NOMO-1 treated with DMSO at 0.1 percent for 48 hours (cell line): ENCODE results near the gene CRACR2B.

Source experiments
- DNase-seq: peaks from one replicate; lab custom pipeline; 2025; ENCODE audit not compliant: unreplicated experiment; lab: John Stamatoyannopoulos, UW

CRACR2B gene

GRCh38 chr11:865462-866430 lies 38.0 kb downstream of the CRACR2B start:
- no peak for DNase-seq

GRCh38 chr11:866481-866880 lies 38.8 kb downstream of the CRACR2B start:
- no peak for DNase-seq

DNA sequence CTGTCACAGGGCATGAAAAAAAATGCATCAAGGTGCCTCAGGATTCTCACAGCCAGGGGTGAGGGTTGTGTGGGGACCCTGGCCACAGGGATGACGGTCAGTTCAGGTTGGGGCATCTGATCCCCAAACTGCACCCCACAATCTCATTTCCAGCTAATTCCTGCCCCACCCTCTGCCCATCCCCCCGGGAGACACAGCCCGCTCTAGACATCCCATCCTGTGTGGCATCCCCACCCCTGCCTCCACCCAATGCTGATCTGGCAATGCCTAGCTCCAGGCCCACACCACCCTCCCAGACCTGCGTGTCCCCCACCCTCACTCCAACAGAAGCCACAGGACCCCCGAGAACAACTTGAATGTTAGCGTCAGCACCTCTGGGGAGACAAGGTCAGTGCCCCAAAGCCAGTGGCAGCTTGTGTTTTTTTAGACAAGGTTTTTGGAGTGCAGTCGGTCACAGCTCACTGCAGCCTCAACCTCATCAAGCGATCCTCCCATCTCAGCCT lies 40.2 kb downstream of the CRACR2B start:
- no peak for DNase-seq

GRCh38 chr11:868394-868793 lies 40.7 kb downstream of the CRACR2B start:
- no peak for DNase-seq

- DNase-seq = no peak
Observed at GRCh38 chr11:868802-869201, 41.1 kb downstream of the CRACR2B start.

DNA sequence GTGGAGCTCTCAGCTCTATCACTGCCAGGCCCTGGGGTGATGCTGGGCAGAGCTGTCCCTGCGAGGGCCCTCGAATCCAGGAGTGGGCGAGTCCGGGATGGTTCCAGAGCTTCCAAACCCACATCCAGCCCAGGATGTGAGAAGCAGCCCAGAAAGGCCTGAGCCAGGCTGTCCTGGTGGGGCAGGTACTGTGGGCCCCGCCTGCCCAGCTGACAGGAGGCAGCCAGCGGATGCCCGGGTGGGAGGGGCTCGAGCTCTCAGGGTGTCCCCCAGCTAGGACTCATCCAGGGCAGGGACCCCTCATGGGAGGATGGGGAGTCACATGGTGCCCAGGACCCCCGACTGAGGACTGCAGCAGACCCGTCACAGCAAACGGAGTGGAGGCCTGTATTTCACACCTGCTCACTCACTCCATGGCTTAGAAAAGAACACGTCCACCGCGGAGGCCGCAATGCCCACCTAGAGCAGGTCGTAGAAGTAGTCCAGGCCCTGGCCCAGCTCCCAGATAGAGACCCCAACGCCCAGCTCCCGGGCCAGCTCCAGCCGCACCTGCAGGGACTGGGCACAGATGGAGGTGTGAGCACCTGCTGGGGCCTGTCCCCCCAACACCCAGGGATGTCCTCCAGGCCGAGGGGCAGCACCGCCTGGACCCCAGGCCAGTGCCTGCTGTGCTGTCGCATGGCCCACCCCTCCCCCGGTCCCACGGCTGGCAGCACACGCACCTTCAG lies 41.8 kb downstream of the CRACR2B start:
- DNase-seq = no peak

GRCh38 chr11:870127-870413 lies 42.4 kb downstream of the CRACR2B start:
- no peak for DNase-seq

GRCh38 chr11:870418-870817 lies 42.7 kb downstream of the CRACR2B start:
- DNase-seq = no peak

GRCh38 chr11:871472-871871 lies 43.8 kb downstream of the CRACR2B start:
- no peak for DNase-seq

DNA sequence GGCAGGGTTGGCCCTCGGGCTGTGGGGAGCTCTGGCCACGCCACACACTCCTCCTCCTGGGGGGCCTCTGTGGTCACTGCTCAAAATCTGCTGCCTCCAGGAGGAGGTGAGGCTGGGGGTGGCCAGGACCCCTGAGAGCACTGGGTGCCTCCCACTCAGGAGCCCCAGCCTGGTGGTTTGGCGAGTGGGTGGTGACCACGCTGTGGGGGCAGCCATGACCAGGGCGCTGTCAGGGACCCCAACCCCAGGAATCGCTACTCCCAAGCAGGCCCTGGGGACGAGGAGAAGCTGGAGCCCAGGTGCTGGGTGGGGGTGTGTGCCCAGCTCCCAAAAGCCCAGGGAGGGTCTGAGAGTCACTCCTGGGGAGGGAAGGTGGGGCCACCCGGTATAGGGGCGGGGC lies 45.1 kb downstream of the CRACR2B start:
- no peak for DNase-seq

DNA sequence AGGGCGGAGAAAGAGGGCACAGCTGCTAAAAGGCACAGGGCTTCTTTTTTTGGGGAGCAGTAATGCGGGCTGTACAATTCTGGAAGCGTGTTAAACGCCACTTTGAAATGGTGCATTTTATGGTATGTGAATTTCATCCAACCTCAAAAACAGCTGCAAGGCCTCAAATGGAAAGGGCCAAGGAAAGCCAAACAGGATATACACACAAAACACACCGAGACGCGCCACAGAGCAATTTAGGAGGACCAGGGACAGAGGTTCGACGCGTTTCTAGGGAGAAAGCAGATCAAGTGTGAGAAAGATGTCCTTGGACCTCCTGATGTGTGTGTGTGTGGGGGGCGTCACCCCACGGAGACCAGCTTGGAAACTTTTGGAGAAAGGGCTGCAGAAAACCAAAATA lies 46.0 kb downstream of the CRACR2B start:
- DNase-seq = no peak

DNA sequence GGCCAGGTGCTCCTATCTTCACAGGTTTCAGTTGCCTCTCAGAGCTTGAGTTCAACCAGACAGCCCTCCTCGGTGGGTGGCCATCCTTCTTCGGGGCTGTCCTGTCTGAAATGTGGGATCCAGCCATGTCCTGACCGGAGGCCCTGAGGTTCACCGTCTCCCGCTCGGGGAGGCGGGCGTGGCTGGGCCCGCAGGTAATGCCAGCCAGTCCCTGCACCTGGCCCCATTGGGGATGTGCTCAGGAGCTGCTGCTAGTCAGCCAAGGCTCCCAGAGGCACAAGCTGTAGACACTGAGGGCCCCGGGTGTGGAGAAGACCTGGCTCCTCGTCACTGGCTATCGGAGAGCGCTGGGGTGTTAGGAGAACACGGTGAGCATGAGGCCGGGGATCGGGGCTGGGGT lies 47.5 kb downstream of the CRACR2B start:
- no peak for DNase-seq

DNA sequence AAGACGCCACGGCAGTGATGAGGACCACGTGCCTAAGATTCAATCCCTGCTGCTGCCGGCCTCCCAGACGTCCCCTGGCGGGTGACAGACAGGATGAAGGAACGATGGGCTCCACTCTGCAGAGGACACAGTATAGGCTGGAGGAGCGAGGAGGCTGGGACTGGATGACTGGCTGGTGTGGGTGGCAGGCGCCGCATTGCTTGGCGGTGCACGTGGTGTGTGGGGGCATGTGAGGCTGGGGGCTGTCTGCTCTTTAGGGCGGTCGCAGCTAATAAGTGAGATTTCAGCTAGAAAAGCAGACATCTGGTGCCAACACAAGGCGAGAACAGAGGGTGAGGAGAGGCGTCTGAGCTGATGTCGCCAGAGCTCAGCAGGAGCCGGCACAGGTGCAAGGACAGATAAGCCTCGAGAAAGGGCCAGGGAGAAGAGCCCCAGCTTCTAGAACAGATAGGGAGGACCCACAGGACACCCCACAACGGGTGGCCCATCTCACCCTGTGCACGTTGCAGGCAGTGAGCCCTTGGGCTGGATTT lies 48.1 kb downstream of the CRACR2B start:
- no peak for DNase-seq

GRCh38 chr11:876545-876944 lies 48.8 kb downstream of the CRACR2B start:
- DNase-seq = no peak

DNA sequence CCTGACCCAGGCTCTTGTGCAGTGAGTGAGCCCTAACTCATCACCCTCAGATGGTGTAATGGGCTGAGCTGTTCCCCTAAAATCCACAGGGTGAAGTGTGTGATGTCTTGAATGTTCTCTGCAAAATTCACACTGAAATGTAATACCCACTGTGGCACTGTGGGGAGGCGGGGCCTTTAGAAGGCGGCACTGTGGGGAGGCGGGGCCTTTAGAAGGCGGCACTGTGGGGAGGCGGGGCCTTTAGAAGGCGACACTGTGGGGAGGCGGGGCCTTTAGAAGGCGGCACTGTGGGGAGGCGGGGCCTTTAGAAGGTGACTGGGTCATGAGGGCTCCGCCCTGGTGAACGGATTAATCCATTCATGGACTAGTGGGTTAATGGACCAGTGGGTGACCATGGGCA lies 49.8 kb downstream of the CRACR2B start:
- DNase-seq = no peak

GRCh38 chr11:880447-880846 lies 52.7 kb downstream of the CRACR2B start:
- DNase-seq = no peak
